ENCODE results near the gene GALK2.
"Not testable (repeated sequence)": the region's sequence is repeated elsewhere in the genome, so short reads cannot be mapped to it uniquely, and the experiment has no call there.

Gene GALK2

DNA sequence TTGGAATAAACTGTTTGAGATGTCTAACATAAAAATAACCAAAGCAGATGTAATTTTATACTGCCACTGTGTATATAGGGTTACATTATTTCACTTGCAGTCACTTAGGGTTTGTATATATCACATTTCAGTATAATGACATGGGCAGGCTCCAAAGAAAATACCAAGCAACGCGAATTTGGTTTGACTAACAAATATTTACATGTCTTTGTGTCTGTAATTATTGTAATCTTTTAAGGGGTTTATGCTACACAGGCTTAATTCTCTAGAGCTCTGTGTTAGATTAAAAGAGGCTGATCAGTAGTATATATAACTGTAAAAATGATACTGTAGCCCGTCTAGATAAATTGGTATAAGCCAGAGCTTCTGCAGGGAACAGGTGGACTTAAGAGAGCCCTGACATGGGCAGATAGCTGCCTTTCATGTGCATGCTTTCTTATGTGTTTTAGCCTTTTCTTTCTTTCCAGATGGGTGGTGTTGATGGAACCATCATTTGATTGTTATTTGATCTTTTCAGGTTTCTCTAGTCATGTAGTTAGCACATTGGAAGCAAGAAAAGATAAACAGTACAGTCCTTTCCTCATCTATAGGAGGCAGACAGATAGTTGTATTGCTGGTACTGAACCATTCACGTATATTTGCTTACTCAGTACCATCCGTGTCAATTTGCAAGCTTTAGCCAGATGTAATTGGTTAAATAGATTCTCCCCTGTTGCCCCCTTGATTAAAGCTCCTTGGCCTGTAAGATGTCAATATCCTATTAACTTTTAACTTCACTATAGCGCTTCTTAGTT is 86.1 kb downstream of the GALK2 start:
- intact Hi-C loops (cut with DNase I), result no loop called here
- no peak for DNase-seq

DNA sequence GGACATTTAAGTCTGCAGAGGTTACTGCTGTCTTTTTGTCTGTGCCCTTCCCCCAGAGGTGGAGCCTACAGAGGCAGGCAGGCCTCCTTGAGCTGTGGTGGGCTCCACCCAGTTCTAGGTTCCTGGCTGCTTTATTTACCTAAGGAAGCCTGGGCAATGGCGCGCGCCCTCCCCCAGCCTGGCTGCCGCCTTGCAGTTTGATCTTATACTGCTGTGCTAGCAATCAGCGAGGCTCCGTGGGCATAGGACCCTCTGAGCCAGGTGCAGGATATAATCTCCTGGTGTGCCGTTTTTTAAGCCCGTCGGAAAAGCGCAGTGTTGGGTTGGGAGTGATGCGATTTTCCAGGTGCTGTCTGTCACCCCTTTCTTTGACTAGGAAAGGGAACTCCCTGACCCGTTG is 95.1 kb downstream of the GALK2 start:
- intact Hi-C loops (cut with DNase I); DNase-seq: not testable (repeated sequence)

DNA sequence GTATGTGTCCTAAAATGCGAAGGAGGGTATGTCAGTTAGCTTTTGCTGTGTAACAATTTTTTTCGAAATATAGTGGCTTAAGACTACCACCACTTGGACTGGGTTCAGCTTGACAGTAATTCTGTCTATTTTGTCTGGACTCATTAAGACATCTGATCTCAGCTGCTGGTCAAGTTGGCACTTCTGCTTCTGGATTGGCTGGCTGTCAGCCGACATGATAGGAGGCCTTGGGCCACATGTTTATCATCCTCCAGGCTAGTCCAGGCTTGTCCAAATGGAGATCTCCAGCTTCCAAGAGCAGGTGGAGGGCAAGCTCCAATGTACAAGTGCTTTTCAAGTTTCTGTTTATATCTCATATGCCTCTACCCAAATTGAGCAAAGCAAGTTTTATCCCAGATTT is 95.9 kb downstream of the GALK2 start:
- DNase-seq, result no peak
- intact Hi-C loops (cut with DNase I), result no loop called here

DNA sequence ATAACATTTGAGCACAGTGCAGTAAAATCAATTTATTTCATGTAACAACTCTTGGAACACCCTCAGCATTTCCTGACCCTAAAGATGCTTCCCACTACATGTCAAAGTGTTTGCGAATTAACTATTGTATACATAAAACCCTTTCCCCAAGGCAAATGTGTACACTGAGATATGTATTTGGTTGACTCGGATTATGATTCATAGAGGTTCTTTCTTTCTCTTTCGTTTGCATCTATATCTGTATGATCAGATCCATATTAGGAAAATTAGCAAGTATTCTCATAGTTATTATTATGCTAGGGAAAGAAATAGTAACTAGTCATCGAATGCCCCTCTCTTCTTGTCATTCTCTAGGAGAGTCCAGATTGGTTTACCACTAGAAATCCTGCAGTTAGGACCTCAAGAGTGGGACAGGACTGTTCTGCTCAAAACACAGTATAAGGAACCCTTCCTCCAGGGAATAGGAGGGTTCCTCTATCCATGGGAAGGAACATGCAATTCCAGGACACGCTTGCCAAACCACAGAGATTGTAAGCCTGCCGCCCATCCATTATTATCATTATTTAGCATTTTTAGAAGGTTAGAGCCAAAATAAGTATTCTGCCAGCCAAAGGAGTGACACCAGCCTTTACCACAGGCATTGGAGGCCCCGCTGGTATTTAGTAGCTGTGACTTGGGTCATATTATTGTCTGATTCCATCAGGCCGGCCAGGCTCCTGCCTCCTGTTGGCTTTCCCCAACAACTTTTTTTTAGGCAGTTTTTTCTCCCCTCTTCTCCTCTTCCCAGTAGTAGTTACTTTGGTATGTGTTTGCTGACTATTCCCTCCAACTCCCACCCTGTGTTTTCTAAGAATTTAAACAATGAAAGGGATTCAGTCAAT is 100.7 kb downstream of the GALK2 start:
- intact Hi-C loops (cut with DNase I), result no loop called here
- DNase-seq, result no peak

DNA sequence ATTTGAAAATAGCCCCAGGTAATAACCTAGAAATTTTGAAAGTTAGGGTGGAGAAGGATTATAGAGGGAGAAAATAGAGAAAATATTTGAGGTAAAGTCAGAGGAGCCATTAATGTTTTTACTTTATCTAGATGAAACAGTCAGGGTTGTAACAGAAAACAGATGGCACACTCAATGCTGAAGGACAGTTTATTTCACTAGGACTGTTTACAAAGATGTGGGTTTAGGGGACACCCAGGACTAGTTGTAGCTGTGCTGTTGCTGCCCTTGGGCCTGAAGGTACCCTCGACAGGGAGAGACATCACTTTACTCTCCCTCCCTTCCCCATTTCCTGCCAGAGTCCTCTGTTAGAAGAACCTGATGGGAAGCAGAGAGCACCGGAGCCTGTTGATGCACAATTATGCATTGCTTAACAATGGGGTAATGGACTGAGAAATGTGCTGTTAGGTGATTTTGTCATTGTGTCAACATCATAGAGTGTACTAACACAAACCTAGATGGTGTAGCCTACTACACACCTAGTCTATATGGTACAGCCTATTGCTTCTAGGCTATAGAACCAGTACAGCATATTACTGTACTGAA is 103.8 kb downstream of the GALK2 start:
- DNase-seq, result no peak
- intact Hi-C loops (cut with DNase I), result no loop called here

DNA sequence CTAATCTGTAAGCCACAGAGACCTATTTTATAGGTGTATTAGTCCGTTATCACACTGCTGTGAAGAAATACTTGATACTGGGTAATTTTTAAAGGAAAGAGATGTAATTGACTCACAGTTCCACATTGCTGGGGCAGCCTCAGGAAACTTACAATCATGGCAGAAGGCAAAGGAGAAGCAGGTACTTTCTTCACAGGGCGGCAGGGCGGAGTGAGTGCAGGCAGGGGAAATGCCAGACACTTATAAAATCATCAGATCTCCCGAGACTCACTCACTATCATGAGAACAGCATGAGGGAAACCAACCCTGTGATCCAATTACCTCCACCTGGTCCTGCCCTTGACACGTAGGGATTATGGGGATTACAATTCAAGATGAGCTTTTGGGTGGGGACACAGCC is 108.7 kb downstream of the GALK2 start:
- no peak for DNase-seq
- intact Hi-C loops (cut with DNase I), result no loop called here

DNA sequence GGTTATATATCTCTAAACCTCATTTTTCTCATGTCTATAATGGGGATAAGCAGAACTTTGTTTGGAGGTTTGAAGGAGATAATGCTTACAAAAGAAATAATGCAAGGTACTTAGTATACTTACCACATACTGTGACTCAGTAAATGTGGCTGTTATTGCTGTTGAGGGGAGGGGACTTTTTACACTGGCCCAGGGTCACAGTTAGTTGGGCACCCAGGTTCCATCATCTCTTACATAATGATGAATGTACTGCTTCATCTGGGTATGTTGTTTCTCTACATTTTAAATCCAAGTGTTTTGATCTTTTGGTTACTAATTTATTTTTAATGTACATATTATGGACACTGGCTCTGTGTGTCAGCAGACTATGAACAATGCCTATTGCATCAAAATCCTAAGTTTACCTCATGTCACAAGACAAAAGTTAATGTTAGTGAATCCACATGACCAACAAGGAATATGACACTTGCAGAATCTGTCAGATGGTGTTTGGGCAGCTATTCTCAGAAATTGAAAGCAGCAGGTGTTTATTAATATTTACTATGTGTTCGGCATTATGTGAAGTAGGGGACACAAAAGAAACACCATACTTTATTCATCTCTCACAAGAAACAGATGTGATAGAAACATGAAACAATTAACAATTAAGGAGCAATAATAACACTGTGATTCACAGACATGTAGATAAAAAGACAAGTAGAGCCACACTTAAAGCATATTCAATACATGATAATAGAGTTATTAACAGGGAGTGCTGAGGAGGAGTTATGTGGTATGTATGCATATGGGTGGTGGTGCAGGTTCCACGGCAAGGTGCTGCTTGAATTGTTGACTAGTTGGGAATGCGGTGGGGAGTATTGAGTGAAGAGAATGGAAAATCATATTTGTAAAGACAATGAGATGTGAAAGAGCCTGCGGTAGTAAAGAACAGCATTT is 109.7 kb downstream of the GALK2 start:
- intact Hi-C loops (cut with DNase I), result no loop called here
- no peak for DNase-seq

DNA sequence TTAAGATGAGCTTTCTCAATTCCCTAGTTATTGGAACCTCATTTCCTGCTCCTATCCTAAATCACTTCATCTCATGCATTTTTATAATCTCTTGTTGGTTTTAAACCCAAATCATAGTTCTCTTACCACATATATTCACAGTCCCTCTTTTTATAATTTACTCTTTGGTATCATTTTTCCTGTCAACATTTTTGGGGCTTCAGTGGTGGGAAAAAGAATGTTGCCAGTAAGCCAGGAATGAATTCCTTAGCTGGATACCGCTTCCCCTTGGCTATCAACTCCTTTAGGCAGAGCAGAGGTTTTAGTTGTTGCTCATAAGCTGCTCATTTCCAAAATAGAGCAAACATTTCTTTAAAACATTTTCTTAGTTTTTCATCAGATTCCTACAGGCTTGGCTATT is 112.3 kb downstream of the GALK2 start:
- no peak for DNase-seq
- intact Hi-C loops (cut with DNase I), result no loop called here

DNA sequence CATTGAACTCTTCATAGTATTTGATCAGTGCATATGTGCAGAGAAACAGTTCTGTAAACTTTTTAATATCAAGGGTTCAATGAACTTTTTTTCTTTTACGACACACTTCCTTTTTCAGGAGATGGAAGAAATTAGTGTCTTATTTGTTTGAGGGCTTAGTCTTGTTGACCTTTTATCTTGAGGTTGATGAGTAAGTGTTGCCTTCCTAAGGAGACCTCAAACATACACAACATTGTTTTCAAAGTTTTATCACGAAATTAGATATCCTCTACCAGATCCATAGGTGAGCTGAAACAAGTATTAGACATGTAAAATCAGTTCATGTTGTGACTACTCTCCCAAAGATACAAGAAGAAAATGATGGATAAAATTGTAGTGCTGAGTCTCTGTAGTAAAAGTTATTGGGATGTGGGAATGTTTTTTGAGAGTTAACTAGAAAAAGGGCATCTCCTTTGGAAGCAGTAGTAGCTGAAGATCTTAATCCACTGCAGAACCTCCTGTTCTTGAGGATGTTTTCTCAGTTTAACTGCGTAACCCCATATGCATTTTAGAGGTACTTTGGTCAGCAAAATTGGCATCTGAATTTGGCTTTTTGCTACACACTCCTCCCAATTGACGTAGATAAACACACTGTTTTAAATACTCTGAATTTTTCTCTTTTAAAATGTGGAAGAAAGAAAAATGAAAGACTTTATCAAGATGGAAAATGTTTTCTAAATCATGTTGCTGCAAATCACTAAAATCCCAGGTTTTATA is 116.8 kb downstream of the GALK2 start:
- intact Hi-C loops (cut with DNase I), result no loop called here
- no peak for DNase-seq

DNA sequence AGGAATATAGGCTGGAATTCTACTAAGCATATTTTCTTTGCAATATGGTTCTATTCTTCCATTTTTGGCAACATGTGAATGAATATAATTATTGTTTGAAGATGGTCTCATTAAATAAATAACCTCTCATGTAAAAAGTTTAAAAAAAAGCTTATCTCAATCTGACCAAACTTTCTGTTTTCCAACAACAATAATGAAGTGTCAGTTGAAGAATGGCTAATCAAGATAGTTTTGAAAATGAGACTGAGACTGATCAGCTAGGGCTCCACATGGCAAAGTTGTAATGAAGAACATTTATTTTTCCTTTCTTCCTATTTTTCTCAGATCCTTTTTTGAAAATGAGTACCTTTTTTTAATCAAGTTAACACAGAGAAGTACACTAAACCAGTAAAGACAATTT is 117.4 kb downstream of the GALK2 start:
- no peak for DNase-seq
- intact Hi-C loops (cut with DNase I), result no loop called here

DNA sequence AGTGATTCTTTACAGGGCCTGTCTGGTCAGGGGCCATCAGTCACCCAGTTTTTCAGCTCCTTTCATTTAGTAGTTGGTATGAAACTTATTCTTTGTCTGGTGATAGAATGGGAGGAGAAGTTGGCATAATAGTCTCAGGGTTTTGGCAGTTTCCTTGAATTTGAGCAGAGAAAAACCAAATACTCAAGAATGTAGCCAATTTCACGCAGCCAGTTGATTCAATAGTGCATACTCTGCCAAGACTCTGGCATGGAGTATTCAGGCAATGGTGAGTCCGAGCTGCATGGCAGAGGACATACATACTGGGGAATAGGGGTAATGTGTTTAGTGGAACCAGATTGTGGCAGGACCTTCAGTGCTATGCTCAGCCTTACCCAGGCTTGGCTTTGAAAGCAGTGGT is 118.3 kb downstream of the GALK2 start:
- intact Hi-C loops (cut with DNase I), result no loop called here
- no peak for DNase-seq

DNA sequence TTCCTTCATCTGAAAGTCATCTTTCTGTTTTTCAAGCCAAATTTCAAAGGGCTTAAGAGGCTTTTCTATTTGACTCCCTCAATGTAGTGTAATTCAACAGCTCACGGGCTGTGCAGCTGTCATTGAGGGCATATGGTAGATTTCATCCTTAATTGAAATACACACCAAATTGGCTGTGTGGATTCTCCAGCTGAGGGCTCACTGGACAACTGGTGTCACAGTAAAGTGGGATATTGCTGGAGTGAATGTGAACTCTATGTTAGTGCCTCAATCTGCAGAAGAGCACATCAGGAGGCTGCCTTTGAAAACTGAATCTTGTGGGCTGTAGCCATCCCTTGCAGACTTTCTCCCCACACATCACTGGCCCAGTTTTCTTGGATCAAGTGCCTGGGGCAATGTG is 120.1 kb downstream of the GALK2 start:
- no peak for DNase-seq
- intact Hi-C loops (cut with DNase I), result no loop called here

DNA sequence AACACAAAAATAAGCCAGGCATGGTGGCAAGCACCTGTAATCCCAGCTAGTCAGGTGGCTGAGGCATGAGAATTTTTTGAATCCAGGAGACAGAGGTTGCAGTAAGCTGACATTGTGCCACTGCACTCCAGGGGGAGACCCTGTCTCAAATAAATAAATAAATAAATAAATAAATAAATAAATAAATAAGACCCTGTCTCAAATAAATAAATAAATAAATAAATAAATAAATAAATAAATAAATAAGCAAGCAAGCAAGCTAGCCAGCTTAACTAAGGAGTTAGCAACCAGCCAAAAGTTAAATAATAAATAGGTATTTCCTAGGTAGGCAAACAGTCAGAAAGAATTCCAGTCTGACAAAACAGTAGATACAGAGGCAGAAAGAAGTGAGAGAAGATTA is 123.9 kb downstream of the GALK2 start:
- intact Hi-C loops (cut with DNase I), result no loop called here

DNA sequence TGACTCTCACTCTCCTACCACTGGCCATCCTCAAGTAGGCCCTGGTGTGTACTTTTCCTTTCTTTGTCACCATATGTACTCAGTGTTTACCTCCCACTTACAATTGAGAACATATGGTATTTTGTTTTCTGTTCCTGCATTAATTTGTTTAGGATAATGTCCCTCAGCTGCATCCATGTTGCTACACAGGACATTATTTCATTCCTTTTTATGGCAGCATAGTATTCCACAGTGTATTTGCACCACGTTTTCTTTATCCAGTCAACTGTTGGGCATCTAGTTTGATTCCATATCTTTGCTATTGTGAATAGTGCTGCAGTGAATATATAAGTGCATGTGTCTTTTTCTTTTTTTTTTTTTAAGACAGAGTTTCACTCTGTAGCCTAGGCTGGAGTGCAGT is 126.2 kb downstream of the GALK2 start:
- intact Hi-C loops (cut with DNase I), result no loop called here

More for the DNA sequence above, 123.9 kb downstream of the GALK2 start:
- no peak for DNase-seq

DNA sequence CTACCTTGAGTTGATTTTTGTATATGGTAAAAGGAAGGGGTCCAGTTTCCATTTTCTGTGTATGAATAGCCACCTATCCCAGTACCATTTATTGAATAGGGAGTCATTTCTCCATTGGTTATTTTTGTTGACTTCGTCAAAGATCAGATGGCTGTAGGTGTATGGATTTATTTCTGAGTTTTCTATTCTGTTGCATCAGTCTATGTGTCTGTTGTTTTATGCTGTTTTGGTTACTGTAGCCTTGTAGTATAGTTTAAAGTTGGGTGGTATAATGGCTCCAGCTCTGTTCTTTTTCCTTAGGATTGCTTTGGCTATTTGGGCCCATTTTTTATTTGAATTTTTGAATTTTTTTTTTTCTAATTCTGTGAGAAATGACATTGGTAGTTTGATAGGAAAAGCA is 127.5 kb downstream of the GALK2 start:
- intact Hi-C loops (cut with DNase I), result no loop called here
- no peak for DNase-seq

More for the DNA sequence above, 126.2 kb downstream of the GALK2 start:
- no peak for DNase-seq

DNA sequence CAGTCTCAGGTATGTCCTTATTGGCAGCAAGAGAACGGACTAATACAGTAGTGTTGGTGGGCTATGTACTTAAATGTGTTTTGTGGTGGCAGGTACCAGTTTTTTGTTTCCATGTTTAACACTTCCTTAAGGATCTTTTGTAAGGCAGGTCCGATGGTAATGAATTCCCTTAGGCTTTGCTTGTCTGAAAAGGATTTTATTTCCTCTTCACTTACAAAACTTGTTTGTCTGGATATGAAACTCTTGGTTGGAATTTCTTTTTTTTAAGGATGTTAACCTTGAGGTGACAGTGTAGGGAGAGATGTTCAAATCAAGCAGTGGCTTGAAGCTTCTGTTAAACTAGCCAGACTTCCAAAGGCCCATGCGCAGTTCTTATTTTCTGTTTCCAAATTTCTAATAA is 130.8 kb downstream of the GALK2 start:
- no peak for DNase-seq
- intact Hi-C loops (cut with DNase I), result no loop called here

DNA sequence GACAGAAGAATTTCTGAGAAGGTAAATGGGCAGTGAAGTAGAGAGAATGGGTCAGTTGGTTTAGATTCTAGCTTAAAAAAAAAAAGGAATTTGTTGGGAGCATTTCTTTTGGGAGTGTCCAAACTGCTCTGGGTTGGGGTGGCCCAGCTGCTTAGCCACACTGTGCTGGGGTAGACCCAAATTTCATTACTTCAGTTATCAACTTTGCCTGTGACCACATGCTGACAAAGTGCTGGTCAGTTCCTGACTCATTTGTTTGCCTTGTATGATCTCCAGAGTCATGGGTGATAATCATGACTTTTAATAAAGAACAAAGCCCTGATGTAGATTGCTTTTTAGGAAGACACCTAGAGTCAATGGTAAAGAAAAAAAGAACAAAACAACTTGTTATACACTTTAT is 131.5 kb downstream of the GALK2 start:
- intact Hi-C loops (cut with DNase I), result no loop called here
- no peak for DNase-seq

DNA sequence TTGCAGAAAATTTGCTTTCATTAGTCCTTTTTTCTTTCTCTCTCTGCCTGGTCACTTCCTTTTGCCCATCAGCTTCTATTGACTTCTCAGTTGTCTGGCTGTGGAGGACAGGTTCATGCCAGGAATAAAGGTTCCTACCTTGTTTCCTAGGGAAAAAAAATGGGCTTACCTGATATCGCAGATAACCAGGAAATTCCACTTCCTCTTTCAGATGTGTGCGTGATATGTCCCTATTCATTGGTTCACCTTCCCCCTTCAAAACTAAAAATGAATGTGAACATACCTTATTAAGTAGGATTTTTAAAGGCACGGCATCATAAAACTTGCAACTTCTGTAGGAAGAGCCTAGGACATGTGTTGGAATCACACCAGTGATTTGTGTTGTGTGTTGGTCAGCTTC is 133.0 kb downstream of the GALK2 start:
- DNase-seq, result no peak
- intact Hi-C loops (cut with DNase I), result no loop called here

All from head of caudate nucleus (tissue), 42 donors.